Midbrain (tissue), 1 donor: Measurements from ENCODE around the gene LCP1.

ENCODE experiments used
- DNase-seq: peaks from one replicate; lab custom pipeline; 2025; lab: John Stamatoyannopoulos, UW

The LCP1 gene

DNA sequence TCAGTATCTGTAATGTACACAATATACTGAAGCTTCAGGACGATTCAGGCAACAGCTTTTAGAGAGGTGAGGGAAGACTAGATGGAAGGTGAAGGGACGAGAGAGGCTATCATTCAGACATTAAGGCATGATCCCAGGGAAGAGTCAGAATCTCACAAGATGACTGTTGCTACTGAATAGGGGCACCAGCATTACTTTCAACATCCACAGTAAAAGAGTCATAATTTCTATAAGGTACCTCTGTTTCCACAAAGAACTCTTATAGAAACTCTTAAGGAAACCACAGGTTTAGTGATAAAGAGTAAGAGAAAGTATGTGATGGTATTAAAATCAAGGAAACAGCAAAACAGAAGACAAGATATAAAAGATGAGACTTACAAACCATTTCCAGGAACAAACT is 23.0 kb downstream of the LCP1 start:
- no peak for DNase-seq

DNA sequence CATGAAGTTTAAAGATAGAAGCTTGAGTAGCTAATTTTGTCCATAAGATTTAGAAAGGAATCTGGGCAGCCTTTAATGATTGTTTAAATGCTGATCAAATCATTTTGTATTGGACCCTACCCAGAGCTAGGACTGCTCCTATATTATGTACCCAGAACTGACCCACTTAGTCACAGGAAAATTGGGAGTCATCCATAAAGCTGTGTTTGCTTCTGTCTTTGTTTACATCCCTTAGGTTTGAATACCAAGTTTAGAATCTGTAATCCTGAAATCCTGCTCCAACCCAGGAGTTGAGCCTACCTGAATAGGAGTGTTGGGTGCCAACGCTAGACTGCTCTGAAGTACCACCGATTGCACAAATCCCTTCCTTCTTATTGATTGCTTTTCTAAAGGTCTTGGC is 23.8 kb downstream of the LCP1 start:
- DNase-seq: no peak

DNA sequence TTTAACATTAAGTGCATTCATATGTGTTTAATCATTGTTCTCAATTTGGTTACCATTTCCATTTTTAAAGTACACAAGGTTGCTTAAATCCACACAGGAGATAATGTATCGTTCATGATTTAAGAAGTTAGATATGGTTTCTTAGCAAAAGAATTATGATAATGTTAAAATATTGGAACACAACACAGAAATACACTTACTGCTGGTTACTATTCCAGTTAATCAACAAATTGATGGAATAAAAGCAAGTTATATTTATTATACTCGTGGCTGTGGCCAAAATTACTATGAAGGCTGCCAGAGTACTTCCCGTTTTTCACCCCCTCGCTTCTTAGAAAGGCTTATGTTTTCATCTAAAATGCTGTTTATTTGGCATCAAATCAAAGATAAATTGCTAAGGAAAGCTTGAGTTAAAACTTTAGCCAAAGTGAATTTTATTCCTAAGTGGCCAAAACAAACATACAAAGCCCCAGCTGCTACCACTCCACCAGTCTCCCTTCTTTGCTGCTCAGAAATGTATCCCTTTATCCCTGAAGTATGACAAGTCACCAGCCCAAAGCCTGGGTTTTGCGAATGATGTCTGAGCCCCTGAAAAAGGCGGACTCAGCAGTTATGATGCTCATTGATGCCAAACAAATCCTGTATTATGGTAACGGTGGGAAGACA is 27.7 kb downstream of the LCP1 start:
- no peak for DNase-seq

DNA sequence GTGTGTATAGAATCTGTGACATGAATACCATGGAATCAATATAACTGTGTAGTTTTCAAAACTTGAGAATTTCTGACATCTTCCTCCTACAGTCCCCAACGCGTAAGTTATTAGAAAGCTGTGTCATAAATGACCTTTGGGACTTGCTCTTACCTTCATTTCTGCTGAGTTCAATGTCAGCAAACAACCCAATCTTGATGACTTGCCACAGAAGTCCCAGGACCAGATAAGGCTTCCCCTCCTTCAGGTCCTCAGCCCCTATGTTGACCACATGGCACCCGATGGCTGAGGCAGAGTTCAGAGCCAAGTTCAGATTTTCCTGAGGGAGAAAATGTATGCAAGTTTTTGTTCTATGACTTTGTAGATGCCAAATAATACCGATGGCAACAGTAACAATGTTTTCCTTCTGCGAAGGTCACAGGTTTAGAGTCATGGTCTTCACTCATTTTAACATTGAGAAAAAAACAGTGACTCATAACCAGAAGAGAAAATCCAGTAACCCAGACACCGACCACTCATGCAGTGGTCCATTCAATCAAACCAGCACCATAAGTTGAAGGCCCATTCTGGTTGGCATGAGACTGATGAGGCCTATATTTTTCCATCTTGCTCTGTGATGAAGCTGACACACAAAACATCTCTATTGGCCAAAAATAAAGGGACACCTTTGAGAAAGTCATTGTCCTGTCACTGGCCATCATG is 29.2 kb downstream of the LCP1 start:
- no peak for DNase-seq

DNA sequence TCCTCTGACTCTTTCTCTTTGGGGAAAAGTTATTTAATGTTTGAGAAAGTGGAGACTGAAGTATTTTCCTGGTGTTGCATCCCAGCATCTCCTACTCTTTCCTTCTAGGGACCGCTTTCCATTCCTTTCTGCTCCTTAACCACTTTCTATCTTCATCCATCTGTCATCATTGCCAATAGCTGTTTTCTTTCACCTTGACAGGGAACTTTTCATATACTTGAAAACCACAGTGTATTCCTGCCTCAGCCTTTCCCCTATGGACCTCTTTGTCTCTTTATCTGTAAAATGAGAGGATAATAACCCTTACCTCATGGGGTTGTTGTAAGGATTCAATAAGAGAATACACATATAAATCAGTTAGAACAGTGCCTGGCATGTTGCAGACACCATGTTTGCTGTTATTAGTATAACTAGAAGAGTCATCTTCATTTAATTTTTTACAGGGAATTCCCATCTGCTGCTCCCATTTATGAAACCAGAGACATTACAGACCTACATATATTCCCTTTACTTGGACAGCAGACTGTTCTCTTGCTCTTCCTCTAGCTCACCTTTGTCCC is 31.8 kb downstream of the LCP1 start:
- no peak for DNase-seq

DNA sequence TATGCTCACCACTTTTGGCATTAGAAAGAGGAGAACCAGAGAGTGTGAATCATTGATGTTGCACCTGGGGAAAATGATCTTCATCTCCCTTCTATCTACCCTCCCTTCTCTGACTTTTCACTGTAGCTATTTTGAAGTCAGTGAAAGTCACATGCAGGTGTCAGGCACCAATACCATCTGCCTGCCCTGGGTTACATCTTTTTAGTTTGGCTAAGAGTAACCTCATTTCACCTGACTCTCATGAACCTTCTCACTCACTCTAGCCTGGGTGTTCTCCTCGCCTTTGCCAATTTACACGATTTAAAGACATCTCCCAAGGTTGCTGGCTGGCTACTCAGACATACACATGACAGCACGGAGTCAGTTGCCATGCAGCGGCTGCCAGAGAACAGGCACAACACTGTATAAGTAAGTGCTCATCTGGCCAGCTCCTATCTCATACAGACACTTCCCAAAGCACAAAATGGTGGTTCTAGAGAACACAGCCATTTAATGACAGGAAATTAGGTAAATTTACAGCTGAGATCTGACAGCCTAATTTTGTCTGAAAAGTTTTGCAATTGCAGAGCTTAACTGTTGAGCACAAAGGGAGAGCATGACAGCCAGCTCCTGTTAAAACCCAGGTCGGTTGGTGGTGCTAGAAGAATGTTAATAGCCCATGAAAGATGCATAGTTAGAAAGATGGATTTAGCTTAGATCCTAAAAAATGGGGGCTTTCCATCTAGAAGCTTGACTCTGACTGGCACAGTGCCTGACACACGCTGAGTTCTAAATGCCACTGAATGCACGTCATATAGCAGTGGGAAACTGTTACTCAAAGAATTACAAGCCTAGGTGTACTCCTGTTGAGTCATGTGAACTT is 32.5 kb downstream of the LCP1 start:
- no peak for DNase-seq

DNA sequence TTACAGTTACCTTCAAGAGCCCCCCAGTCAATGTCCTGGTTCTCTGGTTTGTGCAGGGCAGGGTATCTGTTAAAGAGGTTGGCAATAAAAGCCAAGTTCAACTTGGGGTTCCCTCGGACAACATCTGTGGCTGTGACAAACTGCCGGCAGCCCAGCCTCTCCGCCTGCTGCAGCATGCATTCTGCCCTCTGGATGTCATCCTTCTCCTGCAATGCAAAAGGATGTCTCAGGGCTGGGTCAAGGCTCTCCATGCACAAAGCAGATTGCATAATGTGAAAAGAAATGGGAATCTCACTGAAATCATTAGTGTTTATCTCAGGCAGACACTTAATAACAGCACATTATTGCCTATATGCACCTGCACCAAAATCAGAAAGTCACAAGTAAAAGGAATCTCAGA is 35.1 kb downstream of the LCP1 start:
- peak; percentile 32 for DNase-seq

DNA sequence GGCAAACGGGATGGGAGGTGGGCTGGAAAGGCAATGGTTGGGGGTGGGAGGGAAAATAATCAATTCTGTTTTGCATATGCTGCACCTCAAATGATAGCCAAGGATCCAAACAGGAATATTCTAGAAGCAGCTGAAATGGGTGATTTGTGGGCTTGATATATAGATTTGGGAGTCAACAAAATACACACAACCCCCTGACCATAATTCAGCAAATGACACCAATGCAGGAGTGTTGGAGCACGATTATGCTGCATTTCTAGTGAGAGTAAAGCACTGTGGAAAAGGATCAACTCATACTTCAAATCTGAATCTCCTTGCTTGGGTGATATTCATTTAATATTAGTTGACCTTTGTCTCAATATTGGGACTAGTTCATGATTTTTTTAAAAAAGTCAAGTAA is 36.0 kb downstream of the LCP1 start:
- DNase-seq: no peak

DNA sequence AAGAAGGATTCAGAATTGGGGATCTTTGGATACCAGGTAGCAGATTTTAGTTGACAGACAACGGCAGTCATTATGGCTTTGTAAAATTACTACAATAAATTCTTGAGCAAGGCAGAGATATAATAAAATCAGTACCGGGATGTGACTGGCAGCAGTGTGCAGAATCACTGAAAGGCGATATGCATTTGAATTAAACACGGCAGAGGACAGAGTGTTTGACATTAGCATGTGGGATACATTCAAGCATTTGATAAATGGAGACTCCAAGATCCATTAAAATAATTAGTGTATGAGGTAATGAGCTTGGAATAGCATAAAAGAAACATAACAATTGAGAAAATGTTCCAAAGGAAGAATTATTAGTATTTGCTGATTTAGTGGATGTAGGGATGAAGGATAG is 36.8 kb downstream of the LCP1 start:
- DNase-seq: no peak

DNA sequence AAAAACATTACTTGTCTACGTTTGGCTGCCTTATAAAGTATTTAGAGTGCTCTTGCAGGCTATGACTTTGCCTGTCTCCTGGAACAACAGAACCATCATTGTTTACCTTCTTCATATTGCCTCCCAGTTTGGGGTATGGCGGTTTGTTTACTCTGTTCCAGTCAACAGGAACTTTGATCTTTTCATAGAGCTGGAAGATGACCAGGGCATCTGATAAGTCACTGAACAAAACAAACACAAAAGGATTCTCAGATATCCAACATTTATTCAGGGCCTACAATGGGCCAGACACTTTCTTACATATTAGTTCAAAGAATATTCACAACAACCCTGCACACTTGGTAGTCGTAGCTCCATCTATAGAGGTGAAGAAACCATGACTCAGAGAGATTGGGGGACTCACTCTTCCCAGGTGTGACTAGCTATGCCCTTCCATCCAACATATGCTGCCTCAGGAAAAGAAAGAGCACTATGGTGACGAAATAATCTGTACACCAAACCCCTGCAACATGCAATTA is 38.7 kb downstream of the LCP1 start:
- no peak for DNase-seq

DNA sequence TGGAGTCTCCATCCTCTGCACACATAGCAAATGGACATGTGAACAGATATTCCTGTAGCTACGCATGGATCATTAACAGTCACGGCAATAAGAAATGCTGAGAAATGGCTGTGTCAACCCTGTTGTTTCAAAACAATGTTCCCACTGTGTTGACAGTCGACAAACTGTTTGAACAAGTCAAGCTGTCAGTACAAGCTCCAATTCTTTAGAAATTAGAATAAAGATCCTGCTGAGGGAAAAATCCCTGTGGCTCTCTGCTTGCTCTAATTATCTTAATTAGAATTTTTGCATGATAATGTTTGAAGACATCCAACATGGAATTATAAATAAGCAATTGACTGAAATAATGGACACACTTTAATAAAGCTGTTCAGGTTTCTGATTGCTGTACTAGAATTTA is 39.2 kb downstream of the LCP1 start:
- DNase-seq: no peak

DNA sequence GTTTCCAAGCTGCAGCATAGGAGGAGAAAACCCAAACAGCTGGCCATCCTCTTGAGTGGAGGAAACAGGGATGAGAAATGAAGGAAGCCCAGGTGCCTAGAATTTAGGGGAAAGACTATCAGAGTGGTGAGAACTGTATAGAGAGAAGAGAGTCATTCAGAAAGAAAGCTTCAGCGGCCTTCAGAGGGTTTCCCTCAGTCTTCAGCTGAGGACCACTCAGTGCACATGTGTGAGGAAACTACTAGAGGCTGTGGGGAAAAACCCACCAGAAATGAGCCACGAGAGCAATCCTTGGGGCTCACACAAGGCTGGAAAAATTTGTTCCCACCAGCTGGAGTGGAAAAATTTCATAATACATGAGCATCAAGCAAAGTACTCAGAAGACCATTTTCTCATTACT is 41.9 kb downstream of the LCP1 start:
- DNase-seq: no peak

DNA sequence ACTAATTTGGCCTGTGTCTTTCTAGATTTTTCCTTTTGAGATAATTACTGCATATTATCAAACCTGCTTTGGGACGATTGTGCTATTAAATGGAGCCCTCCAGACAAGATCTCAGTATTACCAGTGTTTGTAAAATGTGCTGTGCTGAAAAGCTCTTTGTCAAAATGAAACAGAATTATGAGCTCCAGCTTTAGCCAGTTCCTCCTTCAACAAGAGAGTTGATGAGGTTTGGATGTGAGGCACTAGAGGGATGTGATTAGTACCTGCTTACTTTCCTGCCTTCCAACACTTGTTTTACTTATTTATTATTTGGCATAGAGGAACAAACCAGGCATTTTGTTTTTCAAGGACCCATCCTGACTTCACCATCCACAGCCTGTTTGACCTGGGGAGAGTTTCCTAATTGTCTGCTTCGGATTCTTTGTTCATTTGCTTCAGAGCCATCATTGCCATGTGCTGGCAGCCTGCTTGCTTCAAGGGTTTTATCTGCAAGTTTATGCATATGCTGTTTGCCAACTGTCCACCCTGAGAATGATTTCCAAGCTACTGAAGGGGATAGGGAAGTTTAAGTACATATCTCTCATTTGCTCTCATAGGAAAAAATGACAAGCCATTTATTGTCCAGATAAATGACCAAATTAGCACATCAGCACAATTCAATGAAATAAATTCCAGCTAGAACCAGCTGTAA is 44.2 kb downstream of the LCP1 start:
- DNase-seq: no peak

DNA sequence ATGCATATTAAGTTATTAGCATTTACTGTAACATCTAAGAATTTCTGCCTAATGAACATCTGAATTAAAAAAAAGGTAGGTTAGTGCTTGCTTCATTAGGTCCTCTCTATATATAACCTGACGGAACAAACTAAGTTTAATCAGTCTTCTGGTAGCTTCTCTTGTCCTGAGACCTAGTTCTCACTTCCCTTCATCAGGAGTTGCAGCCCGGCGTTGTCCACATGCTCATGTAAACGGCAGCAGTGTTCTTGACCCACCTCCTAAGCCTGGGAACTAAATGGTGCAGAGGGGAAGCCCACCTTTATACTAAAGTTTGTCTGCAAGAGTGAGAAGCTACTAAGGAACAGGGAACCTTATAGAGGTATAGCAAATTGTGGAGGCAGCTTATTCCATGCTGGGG is 45.3 kb downstream of the LCP1 start:
- DNase-seq: no peak

DNA sequence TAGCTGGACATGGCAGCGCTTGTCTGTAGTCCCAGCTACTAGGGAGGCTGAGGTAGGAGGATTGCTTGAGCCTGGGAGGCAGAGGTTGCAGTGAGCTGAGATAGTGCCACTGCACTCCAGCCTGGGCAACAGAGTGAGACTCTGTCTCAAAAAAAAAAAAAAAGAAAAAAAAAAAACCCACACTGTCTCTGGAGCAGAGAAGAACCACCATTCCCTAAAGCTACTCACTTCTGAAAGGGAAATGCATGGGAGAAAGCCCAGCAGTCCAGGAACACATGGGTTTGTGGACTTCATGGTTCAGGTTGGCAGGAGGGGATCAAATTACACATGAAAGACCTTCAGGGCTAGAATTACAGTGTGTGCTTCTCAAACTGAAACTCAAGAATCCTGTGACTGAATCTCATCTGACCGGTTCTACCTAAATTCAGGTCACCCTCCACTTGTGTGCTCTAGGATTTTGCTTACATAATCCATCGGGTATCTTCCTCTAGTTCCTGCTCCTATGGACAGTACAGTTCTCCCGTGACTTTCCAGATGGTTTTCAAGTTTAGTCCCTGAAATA is 46.9 kb downstream of the LCP1 start:
- no peak for DNase-seq

DNA sequence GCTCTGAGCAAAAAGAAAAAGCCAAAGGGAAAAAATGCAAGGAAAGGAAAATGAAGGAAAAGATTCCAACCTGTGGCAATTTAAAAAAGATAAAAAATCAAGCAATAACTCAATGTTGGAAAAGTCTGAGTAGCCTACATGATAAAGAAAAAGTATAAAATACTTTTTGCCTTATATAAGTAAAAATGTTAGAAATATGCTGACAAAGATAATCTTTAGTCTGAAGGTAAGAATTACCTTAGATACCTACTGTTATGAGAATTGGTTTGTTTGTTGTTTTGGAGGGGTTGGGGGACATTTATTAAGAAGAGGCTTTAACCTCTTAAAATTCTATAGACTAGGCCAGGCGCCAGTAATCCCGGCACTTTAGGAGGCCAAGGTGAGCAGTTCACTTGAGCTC is 47.5 kb downstream of the LCP1 start:
- no peak for DNase-seq

DNA sequence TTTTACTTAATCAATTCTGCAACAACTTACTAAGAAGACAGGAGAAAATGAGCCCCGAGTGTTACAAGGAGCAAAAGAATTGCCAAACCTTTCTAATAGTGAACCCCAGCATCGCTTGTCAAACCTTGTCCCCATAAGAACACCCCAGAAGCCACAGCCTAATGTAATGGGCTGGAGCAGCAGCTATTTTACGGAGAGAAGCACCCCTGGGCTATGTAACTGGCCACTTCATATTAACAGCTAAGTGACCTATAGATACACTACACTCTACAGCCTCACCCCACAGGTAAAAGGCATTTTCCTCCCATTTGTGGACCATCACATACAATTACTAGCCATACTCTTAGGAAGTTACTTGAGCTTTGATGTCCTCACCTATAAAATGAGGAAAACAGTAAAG is 49.9 kb downstream of the LCP1 start:
- DNase-seq: no peak

DNA sequence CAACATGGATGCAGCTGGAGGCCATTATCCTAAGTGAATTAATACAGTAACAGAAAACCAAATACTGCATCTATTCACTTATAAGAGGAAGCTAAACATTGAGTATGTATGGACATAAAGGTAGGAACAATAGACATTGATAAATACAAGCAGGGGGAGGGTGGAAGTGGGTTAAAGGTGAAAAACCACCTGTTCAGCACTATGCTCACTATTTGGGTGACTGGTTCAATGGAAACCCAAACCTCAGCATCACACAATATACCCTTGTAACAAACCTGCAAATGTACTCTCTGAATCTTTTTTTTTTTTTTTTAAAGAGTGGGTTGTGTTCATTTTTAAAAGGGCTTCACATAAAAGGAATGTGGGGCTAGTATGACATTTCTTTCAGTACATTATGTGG is 50.3 kb downstream of the LCP1 start:
- no peak for DNase-seq

DNA sequence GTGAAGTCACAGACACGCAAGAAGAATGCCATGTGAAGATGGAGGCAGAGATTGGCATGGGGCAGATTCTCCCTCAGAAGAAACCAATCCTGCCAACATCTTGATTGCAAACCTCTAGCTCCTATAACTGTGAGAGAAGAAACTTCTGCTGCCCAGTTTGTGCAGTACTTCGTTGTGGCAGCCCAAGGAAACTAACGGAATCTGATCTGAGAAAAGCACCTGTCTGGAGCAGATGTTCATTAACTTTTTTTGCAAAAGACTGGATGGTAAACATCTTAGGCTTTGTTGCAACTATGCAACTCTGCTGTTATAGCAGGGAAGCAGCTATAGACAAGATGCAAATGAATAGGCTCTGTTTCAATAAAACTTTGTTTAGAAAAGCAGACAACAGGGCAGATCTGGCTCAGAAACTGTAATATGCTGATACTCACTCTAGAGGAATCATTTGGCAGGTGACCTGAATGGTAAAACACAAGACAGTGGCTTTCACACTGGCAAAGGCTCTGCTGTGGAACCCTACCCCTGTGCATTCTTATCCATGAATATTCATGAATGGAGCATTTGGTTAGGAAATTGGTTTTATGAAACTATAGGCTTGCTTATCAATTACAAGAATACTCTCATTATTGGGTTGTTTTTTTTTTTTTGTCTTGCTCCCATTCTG is 51.9 kb downstream of the LCP1 start:
- DNase-seq: no peak

DNA sequence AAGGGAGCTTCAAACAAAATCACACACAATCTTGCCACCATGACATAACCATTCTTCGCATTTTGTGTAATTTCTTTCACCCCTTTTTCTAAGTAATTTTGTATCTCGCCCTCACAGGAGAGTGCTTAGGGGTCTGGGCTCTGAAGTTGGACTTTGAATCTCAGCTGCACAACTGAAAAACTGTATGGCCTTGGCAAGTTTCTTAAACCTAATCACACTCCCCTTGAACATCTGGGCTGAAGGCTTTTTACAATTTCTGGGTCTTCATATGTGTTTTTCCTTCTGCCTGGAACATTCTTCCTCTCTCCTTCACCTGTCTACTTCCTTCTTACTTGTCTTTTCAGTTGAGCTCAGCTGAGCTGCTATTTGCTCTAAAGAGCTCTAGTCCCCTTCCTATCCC is 52.9 kb downstream of the LCP1 start:
- no peak for DNase-seq
